TTC549 (cell line): ENCODE data around the gene TGM2.

Experiments
- FAIRE-seq: peaks from 2 replicates; lab custom pipeline; 2012; peaks lifted over from hg19 to GRCh38; lab: Jason Lieb, UNC

Gene TGM2

GRCh38 chr20:38175304-38176180 lies 10.5 kb upstream of the TGM2 start:
- FAIRE-seq: no peak

DNA sequence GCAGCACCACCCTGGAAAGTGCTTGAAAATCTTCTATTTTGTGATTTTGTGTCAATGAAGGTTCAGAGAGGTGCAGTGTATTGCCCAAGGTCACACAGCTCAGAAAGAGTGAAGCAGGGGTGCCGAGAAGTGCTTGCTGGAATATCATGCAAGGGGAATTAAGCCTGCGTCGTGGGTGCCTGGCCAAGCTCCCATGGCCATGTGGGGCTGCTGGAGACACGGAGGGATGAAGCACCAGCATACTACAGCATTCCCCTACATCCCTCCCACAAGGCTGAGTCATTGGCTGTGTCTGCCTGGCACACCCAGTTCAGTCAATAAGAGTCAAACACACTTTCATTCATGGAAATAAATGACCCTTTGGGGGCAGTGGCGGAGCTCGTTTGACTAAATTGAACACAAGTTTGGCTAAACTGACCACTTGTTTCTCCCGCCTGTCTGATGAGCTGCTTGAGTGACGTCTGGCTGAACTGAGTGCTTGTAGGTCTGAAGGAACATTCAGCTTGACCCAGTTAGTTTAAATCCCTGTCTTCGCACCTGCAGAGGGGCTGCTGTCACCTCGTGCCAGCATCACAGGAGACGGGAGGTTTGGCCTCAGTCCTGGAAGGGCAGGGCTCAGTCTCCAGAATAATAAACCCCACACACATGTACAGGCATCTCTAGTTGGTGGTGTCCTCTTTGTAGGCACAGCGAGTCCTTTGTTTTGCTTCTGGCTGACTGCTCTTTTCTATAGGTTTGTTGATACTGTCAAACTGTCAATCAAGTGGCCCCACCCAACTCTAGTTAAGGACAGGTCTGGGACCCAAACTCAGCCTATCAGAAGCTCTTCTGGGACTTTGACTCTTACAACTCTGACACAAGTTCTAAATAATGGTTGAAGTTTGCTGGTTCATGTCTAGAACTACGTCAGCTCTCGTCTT lies 8.4 kb upstream of the TGM2 start:
- no peak for FAIRE-seq

DNA sequence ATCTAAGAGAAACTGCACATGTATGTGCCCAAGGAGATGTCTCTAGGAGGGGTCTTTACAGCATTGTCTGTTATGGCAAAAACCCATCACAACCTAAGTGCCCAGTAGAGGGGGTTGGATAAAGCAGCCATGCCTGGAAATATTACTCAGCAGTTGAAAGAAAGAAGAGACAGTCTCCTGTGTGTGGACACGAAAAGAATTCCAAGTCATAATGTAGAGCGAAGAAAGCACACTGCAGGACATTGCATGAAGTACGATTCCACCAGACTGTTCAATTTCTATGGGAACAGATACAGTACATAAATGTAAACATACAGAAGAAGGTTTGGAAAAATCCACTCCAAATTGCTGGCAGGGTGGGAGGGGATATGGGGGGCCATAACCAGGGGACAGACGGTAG lies 7.3 kb upstream of the TGM2 start:
- FAIRE-seq: no peak

DNA sequence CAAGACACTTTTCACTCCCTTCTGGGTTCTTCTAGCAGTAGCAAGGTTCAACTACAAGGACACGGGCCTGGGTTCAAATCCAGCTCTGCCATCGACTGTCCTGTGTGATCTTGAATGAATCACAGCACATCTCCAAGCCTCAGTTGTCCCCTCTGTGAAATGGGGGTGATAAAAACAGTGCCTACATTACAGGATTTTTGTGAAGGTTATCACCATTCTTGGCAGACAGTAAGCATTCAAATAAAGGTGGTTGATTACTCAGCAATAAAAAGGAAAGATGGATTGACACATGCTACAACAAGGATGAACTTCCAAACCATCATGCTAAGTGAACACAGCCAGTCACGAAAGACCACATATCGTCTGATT lies 6.6 kb upstream of the TGM2 start:
- FAIRE-seq: no peak

DNA sequence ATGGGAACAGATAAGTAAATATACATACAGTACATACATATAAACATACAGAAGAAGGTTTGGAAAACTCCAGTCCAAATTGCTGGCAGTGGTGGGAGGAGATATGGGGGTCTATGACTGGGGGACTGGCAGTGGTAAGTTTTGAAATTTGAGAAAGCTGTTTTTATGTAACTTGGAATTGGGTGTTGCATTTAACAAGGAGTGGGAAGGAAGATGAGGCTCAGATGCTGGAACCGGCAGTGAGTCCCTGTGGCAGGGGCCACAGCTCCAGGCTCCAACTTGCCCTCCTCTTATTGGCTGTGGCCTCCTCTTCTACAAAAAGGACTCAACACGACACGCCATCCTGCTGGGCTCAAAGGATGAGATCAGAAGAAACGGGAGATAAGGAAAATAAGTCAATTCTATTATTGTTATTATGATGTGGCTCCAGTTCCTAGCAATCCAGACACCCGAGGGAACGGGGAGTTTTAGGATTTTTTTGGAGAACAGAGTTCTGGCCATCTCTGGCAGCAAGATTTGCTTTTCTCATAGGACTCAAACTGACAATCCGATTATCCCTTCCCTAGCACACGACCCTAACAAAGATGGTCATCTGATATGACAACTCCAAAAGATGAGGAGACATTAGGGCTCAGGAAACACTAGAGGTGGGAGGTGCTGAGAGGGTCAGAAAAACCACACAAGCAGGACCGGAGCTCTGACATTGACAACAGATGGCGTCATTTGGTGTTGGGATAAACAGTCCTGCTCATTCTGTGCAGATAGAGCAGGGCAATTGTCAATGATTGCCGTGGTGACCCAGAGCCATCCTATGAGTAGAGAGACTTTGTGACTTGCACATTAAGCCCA lies 6.0 kb upstream of the TGM2 start:
- no peak for FAIRE-seq

- no peak for FAIRE-seq
Observed at GRCh38 chr20:38170219-38170825, 5.3 kb upstream of the TGM2 start.

- no peak for FAIRE-seq
Observed at GRCh38 chr20:38169636-38170193, 4.6 kb upstream of the TGM2 start.

- no peak for FAIRE-seq
Observed at GRCh38 chr20:38168791-38169589, 3.9 kb upstream of the TGM2 start.

DNA sequence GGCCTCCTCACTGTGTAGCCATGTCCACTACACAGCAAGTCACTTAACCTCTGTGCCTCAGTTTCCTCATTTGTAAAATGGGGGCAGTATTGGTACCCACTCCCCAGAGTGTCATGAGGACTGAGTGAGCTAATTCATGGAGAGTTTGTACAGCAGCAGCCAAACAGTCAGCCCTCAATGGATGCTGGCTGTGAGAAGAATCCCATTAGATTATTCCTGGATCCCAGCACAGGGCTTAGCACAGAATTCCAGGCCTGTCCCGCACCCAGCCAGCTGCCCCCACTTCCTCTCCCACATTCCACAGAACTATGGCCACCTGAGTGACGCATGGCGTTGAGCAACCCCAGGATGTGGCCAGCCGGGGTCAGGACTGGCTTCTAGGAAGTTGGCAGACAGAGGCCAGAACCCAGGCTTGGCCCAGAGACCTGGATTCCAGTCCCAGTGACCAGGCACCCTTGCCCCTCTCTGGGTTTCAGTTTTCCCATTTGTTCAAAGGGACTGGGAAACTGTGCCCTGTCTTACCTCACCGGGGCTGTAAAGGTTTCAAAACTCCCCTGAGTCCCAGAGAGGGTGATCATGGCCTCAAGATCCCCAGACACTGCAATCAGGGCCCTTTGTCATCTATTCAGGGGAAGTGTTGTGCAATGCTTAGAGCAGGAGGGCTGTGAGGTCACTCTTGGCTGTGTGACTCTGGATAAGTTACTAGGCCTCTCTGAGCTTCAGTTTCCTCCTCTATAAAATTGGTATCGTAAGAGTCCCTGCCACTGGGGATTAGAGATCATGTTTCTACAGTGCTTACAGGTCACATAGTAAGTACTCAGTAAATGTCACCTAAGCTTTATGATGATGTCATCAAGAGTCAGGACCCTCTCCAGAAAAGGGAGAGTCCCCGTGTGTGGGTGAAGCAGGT lies 3.0 kb upstream of the TGM2 start:
- no peak for FAIRE-seq

DNA sequence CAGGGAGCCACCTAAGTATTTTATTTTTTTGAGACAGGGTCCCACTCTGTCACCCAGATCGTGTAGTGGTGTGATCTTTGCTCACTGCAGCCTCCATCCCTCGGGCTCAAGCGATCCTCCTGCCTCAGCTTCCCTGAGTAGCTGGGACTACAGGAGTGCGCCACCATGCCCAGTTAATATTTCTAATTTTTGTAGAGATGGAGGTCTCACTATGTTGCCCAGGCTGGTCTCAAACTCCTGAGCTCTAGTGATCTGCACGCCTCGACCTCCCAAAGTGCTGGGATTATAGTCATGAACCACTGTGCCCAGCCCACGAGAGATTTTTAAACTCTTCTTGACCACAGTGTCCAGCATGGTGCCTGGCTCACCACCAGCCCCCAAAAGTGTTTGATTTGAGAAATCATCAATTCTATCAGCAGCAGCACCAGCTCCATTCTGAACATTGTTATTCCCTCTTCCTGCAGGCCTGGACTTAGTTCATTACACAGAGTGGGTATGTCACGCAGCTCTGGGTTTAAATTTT lies 2.3 kb upstream of the TGM2 start:
- no peak for FAIRE-seq

DNA sequence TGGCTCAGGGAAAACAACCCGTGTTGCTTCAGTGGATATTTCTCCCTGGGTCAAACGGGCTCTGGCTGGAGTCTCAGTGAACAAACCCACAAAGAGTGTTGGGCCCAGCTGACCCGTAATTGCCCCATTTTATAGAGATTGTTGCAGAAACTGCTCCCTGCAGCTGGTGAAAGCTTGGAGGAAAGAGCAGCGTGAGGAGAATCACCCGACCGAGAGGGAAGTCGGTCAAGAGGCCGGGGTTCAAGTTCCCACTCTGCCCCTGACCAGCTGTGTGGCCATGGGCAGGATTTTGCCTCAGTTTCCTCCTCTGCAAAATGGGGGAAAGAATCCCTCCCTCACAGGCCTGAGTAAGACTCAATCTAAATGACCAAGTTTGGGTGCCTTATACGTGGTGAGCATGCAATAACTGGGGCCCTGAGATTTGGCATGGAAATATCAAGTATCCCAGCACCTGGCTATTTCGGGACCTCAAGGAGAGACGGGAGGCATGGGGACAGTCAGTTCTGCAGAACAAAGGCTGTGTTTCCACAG lies 1.7 kb upstream of the TGM2 start:
- FAIRE-seq: no peak

GRCh38 chr20:38165966-38166702 lies 1.1 kb upstream of the TGM2 start:
- FAIRE-seq: no peak

DNA sequence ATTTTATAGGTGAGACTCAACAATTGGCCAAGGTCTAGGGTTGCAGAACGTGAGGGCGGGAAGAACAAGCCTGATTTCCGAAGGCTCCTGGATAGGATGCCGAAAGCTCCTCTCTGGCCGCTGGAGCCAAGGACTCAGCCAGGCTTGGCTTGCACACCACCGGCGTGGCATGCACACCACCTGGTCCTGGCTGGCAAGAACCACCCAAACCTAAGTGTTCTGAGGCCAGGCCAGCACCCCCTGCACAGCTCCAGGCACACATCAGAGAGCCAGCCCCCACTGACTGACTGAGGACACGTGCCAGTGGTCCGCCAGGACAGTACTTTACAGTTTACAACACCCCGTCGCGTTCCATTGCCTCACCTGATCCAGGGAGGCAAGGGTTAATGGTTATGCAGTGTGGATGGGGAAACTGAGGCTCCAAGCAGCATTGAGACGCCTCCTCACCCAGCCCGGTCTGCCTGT lies 414 bp downstream of the TGM2 start:
- no peak for FAIRE-seq

DNA sequence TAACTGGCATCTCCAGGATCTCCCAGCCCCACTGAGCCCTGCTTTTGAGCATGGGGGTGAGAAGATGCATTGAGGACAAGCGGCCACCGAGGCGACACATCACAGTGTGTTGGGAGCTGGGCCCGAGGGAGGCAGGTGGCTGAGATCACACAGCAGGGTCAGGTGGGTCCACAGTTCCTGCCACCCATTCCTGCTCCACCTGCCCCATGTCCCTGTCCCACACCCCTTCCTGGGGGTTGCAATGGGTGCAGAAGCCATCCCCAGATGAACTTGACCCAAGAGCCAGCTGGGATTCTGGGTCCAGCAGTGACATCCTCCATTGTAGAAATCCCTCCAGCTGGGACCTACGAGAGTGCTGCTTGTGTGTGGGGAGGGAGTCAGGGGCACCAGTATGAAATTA lies 1.0 kb downstream of the TGM2 start:
- no peak for FAIRE-seq

- no peak for FAIRE-seq
Observed at GRCh38 chr20:38162878-38163875, 1.9 kb downstream of the TGM2 start.

DNA sequence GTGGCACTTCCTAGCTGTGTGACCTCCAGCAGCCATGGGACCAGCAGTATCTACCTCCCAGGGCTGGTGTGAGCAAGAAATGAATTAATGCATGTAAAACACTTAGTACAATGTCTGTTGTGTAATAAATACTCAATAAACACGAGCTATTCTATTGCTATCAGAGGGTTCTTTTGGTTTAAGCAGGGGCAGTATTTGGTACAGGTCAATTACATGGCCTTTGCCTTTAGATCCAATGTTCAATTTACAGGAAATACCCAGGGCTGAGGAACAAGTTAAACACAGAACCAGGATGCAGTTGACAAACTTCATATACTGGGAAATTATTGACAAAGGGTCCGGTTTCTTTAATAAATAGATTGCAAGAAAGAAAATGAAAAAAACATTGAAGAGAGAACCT lies 2.9 kb downstream of the TGM2 start:
- FAIRE-seq: no peak

- no peak for FAIRE-seq
Observed at GRCh38 chr20:38161412-38161774, 3.7 kb downstream of the TGM2 start.
